Activated naive CD4-positive, alpha-beta T cell (primary cell): ENCODE data around the gene MYCBP2.
"Not testable (repeated sequence)": the region's sequence is repeated elsewhere in the genome, so short reads cannot be mapped to it uniquely, and the experiment has no call there.

Experiments
- DNase-seq, 4 experiments: peaks; one replicate each; lab custom pipeline; 2025; lab: John Stamatoyannopoulos, UW

The MYCBP2 gene

GRCh38 chr13:77326905-77327604, at the start of gene MYCBP2:
MYCBP2 (minus strand) TSS chr13:77327094; CDS start chr13:77326775, 319 bp downstream.
- DNase-seq = peak; percentile 90 to 94 (median 92)

GRCh38 chr13:77375560-77376108, 48.7 kb upstream of the MYCBP2 start:
- DNase-seq = no peak

GRCh38 chr13:77374786-77375185, 47.9 kb upstream of the MYCBP2 start:
- no peak for DNase-seq

GRCh38 chr13:77374339-77374738, 47.4 kb upstream of the MYCBP2 start:
- no peak for DNase-seq

- no peak for DNase-seq
These were observed 46.6 kb upstream of the MYCBP2 start for GRCh38 chr13:77373502-77373901.

GRCh38 chr13:77372275-77372674, 45.4 kb upstream of the MYCBP2 start:
- DNase-seq = no peak

GRCh38 chr13:77370888-77371287, 44.0 kb upstream of the MYCBP2 start:
- DNase-seq = no peak

- DNase-seq = no peak
These were observed 35.3 kb upstream of the MYCBP2 start for GRCh38 chr13:77362166-77362565.

- DNase-seq = no peak
These were observed 33.3 kb upstream of the MYCBP2 start for GRCh38 chr13:77360032-77360685.

- DNase-seq = no peak
These were observed 32.3 kb upstream of the MYCBP2 start for GRCh38 chr13:77359171-77359570.

GRCh38 chr13:77358001-77358400, 31.1 kb upstream of the MYCBP2 start:
- no peak for DNase-seq

GRCh38 chr13:77356155-77356554, 29.3 kb upstream of the MYCBP2 start:
- DNase-seq = no peak

GRCh38 chr13:77353995-77354394, 27.1 kb upstream of the MYCBP2 start:
- no peak for DNase-seq

- no peak for DNase-seq
These were observed 24.4 kb upstream of the MYCBP2 start for GRCh38 chr13:77351315-77351714.

GRCh38 chr13:77350811-77351210, 23.9 kb upstream of the MYCBP2 start:
- DNase-seq = no peak

GRCh38 chr13:77349365-77349764, 22.5 kb upstream of the MYCBP2 start:
- no peak for DNase-seq

- DNase-seq = not testable (repeated sequence)
These were observed 20.5 kb upstream of the MYCBP2 start for GRCh38 chr13:77347351-77347750.

- no peak for DNase-seq
These were observed 18.4 kb upstream of the MYCBP2 start for GRCh38 chr13:77345150-77345780.

GRCh38 chr13:77343841-77344240, 16.9 kb upstream of the MYCBP2 start:
- DNase-seq = no peak

- no peak for DNase-seq
These were observed 12.5 kb upstream of the MYCBP2 start for GRCh38 chr13:77339408-77339807.

- no peak for DNase-seq
These were observed 12.1 kb upstream of the MYCBP2 start for GRCh38 chr13:77338961-77339401.

GRCh38 chr13:77338329-77338728, 11.4 kb upstream of the MYCBP2 start:
- DNase-seq = no peak

- no peak for DNase-seq
These were observed 10.3 kb upstream of the MYCBP2 start for GRCh38 chr13:77337159-77337558.
